Mucosa of gallbladder (tissue), 1 donor: Measurements from ENCODE around the gene GZMH. TPM values are rescaled to one million over a fixed set of nuclear protein-coding genes. Genes with fewer than 3 reads are reported as not detected.
"Not testable (repeated sequence)": the region's sequence is repeated elsewhere in the genome, so short reads cannot be mapped to it uniquely, and the experiment has no call there.

Experiments
- DNase-seq: peaks from one replicate; pipeline ENCODE4 v3.0.0-alpha.2; 2020; ENCODE audit warnings: low spot score
- total RNA-seq: library from RNA; stranded (reverse); gene quantifications from one replicate; pipeline ENCODE4 v1.2.1, GENCODE V29; 2021
- donor health status: DM: no; HTN: no; CAD: no.

The GZMH gene
- 2.0 TPM for total RNA-seq

- no peak for DNase-seq
Measured at GRCh38 chr14:24609655-24610344, at the start of gene GZMH. GZMH (minus strand) TSS chr14:24609685; CDS start chr14:24609613, 72 bp downstream.

- DNase-seq, result not testable (repeated sequence)
Measured at GRCh38 chr14:24648361-24648760, 38.9 kb upstream of the GZMH start.

- DNase-seq, result no peak
Measured at GRCh38 chr14:24639905-24640304, 30.4 kb upstream of the GZMH start.

GRCh38 chr14:24639270-24639669 lies 29.8 kb upstream of the GZMH start:
- no peak for DNase-seq

- no peak for DNase-seq
Measured at GRCh38 chr14:24634158-24634557, 24.7 kb upstream of the GZMH start, which contains the start of gene GZMB. GZMB (minus strand) TSS chr14:24634190; CDS start chr14:24634160, 30 bp downstream.

- no peak for DNase-seq
Measured at GRCh38 chr14:24633353-24633752, 23.9 kb upstream of the GZMH start.

GRCh38 chr14:24632761-24633160 lies 23.3 kb upstream of the GZMH start:
- no peak for DNase-seq

GRCh38 chr14:24632336-24632735 lies 22.9 kb upstream of the GZMH start:
- DNase-seq, result no peak

GRCh38 chr14:24631749-24632335 lies 22.4 kb upstream of the GZMH start:
- no peak for DNase-seq

- DNase-seq, result peak; percentile 57
Measured at GRCh38 chr14:24630872-24631477, 21.5 kb upstream of the GZMH start.

GRCh38 chr14:24630087-24630871 lies 20.8 kb upstream of the GZMH start:
- no peak for DNase-seq

GRCh38 chr14:24629521-24629920 lies 20.0 kb upstream of the GZMH start:
- no peak for DNase-seq

- DNase-seq, result no peak
Measured at GRCh38 chr14:24613747-24614146, 4.3 kb upstream of the GZMH start.

- no peak for DNase-seq
Measured at GRCh38 chr14:24613241-24613640, 3.8 kb upstream of the GZMH start.

GRCh38 chr14:24612196-24612595 lies 2.7 kb upstream of the GZMH start:
- no peak for DNase-seq

- no peak for DNase-seq
Measured at GRCh38 chr14:24607635-24608514, 1.6 kb downstream of the GZMH start.

GRCh38 chr14:24607081-24607480 lies 2.4 kb downstream of the GZMH start:
- DNase-seq, result no peak

- no peak for DNase-seq
Measured at GRCh38 chr14:24606297-24606696, 3.2 kb downstream of the GZMH start.

- DNase-seq, result peak; percentile 19
Measured at GRCh38 chr14:24605435-24606190, 3.9 kb downstream of the GZMH start.

GRCh38 chr14:24597403-24597802 lies 12.1 kb downstream of the GZMH start:
- DNase-seq, result no peak
